Naive thymus-derived CD4-positive, alpha-beta T cell (primary cell): ENCODE measurements around the gene NTRK3. TPM values are rescaled to one million over a fixed set of nuclear protein-coding genes. Genes with fewer than 3 reads are reported as not detected.

Source experiments
- ATAC-seq: fragments of 150-1000 bp; cut with Tn5 transposase; 2 replicates; pipeline ENCODE4 v1.10.0; 2021; ENCODE audit warnings: mild to moderate bottlenecking, moderate library complexity
- CTCF ChIA-PET: fragments of 350-600 bp; sonication (Branson Sonifier 250); formaldehyde crosslinking; loops from one replicate; lab custom pipeline; 2021; ENCODE audit warnings: antibody characterized with exemption; lab: Charles Lee
- POLR2A ChIA-PET: fragments of 350-600 bp; sonication (Branson Sonifier 250); formaldehyde crosslinking; loops from one replicate; lab custom pipeline; 2021; ENCODE audit warnings: antibody characterized with exemption, inconsistent platforms; lab: Charles Lee
- DNase-seq, 9 donors: peaks; one replicate each; pipeline versions ENCODE4 v3.0.0 to v3.0.0-alpha.2; 2020 to 2022; ENCODE audit warnings: mixed read lengths in 1 of 9
- H3K27ac ChIP-seq: one replicate; pipeline ENCODE4 v1.7.0; 2013; ENCODE audit warnings: mild to moderate bottlenecking, low read depth, low read length, moderate library complexity
- H3K27me3 ChIP-seq, 2 donors: one replicate each; pipeline ENCODE4 v1.7.0; 2013; ENCODE audit warnings: low read length in 2 of 2, mild to moderate bottlenecking in 2 of 2, moderate library complexity in 2 of 2; ENCODE audit not compliant: control insufficient read depth in 2 of 2, insufficient read depth in 2 of 2
- H3K36me3 ChIP-seq, 3 experiments: 1 replicate in 2 of 3; 2 replicates in 1 of 3; pipeline ENCODE4 v1.7.0; 2013; ENCODE audit warnings: low read length in 3 of 3, mild to moderate bottlenecking in 3 of 3, moderate library complexity in 1 of 3; ENCODE audit not compliant: insufficient read depth in 3 of 3, control insufficient read depth in 2 of 3
- H3K4me1 ChIP-seq, 2 donors: one replicate each; pipeline ENCODE4 v1.7.0; 2013; ENCODE audit warnings: low read length in 2 of 2, mild to moderate bottlenecking in 2 of 2, moderate library complexity in 1 of 2; ENCODE audit not compliant: control insufficient read depth in 2 of 2, insufficient read depth in 2 of 2
- H3K4me3 ChIP-seq: 2 replicates; pipeline ENCODE4 v1.7.0; 2013; ENCODE audit warnings: mild to moderate bottlenecking, low read length
- H3K9me3 ChIP-seq, 3 experiments: 1 replicate in 2 of 3; 2 replicates in 1 of 3; pipeline ENCODE4 v1.7.0; 2013; ENCODE audit warnings: low read length in 3 of 3; ENCODE audit not compliant: control insufficient read depth in 2 of 3
- H3K27ac Mint-ChIP-seq, 9 donors: one replicate each; pipeline ENCODE4 v1.8.0; 2020 to 2022; ENCODE audit warnings: mixed read lengths in 9 of 9, mild to moderate bottlenecking in 8 of 9, moderate library complexity in 5 of 9, inconsistent platforms in 2 of 9
- H3K27me3 Mint-ChIP-seq, 5 donors: one replicate each; pipeline ENCODE4 v1.8.0; 2021 to 2022; ENCODE audit warnings: mixed read lengths in 5 of 5, mild to moderate bottlenecking in 1 of 5
- H3K36me3 Mint-ChIP-seq, 5 donors: one replicate each; pipeline ENCODE4 v1.8.0; 2020 to 2022; ENCODE audit warnings: mixed read lengths in 5 of 5, mild to moderate bottlenecking in 3 of 5, inconsistent platforms in 1 of 5
- H3K4me1 Mint-ChIP-seq, 7 donors: one replicate each; pipeline ENCODE4 v1.8.0; 2020 to 2022; ENCODE audit warnings: mixed read lengths in 7 of 7, mild to moderate bottlenecking in 3 of 7, inconsistent platforms in 1 of 7
- H3K4me3 Mint-ChIP-seq, 10 donors: one replicate each; pipeline ENCODE4 v1.8.0; 2020 to 2022; ENCODE audit warnings: mild to moderate bottlenecking in 10 of 10, mixed read lengths in 10 of 10, moderate library complexity in 6 of 10, inconsistent platforms in 2 of 10
- H3K9me3 Mint-ChIP-seq, 11 donors: one replicate each; pipeline ENCODE4 v1.8.0; 2020 to 2022; ENCODE audit warnings: mixed read lengths in 11 of 11, mild to moderate bottlenecking in 4 of 11, inconsistent platforms in 1 of 11, moderate library complexity in 1 of 11
- intact Hi-C, 2 donors: fragments of 100-400 bp; cut with micrococcal nuclease; formaldehyde crosslinking; loops; one replicate each; pipeline ENCODE4 v1.15.1; 2023
- polyA plus RNA-seq, 2 donors: library from polyadenylated mRNA; unstranded; fragments of 300-500 nt; fragmentation: Illumina TruSeq; gene quantifications; one replicate each; pipeline ENCODE4 v1.2.3, GENCODE V29; 2021
- total RNA-seq, 6 experiments: library from RNA in 5 of 6; stranded (reverse) in 5 of 6; gene quantifications; 1 replicate in 5 of 6; 2 replicates in 1 of 6; pipeline ENCODE4 v1.2.3 and lab custom pipeline; 2021 to 2026

The NTRK3 gene
- total and polyA plus RNA-seq, 7 experiments from 2014 or later, result 0.05 to 0.78 TPM; not detected in 5

- POLR2A ChIA-PET, result no interaction called here
- ATAC-seq, result no peak
- intact Hi-C loops, result no loop called here
- H3K4me3 ChIP-seq, result no peak overlapping the region
- no peak for DNase-seq
- no peaks in the 10 kb centered on the region for H3K36me3 ChIP-seq
- H3K27me3 ChIP-seq, result no peaks in the 10 kb centered on the region
- no peaks in the 10 kb centered on the region for H3K9me3 ChIP-seq
- H3K27me3 Mint-ChIP-seq, result peaks cover 19 to 56% (median 31%) of the 10 kb centered on the region in 5 donors
- no peaks in the 10 kb centered on the region for H3K36me3 Mint-ChIP-seq
- no peak overlapping the region for H3K4me3 Mint-ChIP-seq
- H3K27ac Mint-ChIP-seq, result no peak overlapping the region
- peaks cover 0 to 5% (median 0%) of the 10 kb centered on the region in 11 donors for H3K9me3 Mint-ChIP-seq
- no peak overlapping the region for H3K27ac ChIP-seq
- CTCF ChIA-PET, result no interaction called here
- H3K4me1 Mint-ChIP-seq, result peaks cover 0 to 10% (median 0%) of the 10 kb centered on the region in 7 donors
- no peaks in the 10 kb centered on the region for H3K4me1 ChIP-seq
Observed at GRCh38 chr15:88032787-88033186, 223.8 kb downstream of the NTRK3 start.

GRCh38 chr15:88031461-88031860 lies 225.1 kb downstream of the NTRK3 start:
- Histone ChIP-seq H3K27me3 (no peaks in the 10 kb centered on the region), H3K4me3 (no peak overlapping the region), H3K36me3 (no peaks in the 10 kb centered on the region), H3K4me1 (no peaks in the 10 kb centered on the region), H3K9me3 (no peaks in the 10 kb centered on the region), H3K27ac (no peak overlapping the region)
- DNase-seq, result no peak
- Mint-ChIP-seq H3K27ac (no peak overlapping the region), H3K27me3 (peaks cover 10 to 49% (median 26%) of the 10 kb centered on the region in 5 donors), H3K4me3 (no peak overlapping the region), H3K36me3 (no peaks in the 10 kb centered on the region), H3K9me3 (peaks cover 0 to 7% (median 0%) of the 10 kb centered on the region in 11 donors), H3K4me1 (peaks cover 0 to 9% (median 0%) of the 10 kb centered on the region in 7 donors)
- intact Hi-C loops, result no loop called here
- CTCF ChIA-PET, result no interaction called here
- no peak for ATAC-seq
- POLR2A ChIA-PET, result no interaction called here

- CTCF ChIA-PET, result no interaction called here
- POLR2A ChIA-PET, result no interaction called here
- DNase-seq, result no peak
Observed at GRCh38 chr15:88029696-88030095, 226.8 kb downstream of the NTRK3 start.

GRCh38 chr15:88028024-88028423 lies 228.5 kb downstream of the NTRK3 start:
- ATAC-seq (no peak), DNase-seq (no peak)
- Mint-ChIP-seq H3K4me3 (no peak overlapping the region), H3K9me3 (peaks cover 0 to 9% (median 0%) of the 10 kb centered on the region in 11 donors), H3K27ac (peak overlapping the region in 1 of 9 donors; percentile 14), H3K4me1 (peaks cover 0 to 6% (median 0%) of the 10 kb centered on the region in 7 donors), H3K27me3 (peaks cover 0 to 23% (median 11%) of the 10 kb centered on the region in 5 donors), H3K36me3 (no peaks in the 10 kb centered on the region)
- no peaks in the 10 kb centered on the region for H3K36me3 ChIP-seq
- POLR2A ChIA-PET, result no interaction called here
- no peak overlapping the region for H3K27ac ChIP-seq
- H3K27me3 ChIP-seq, result no peaks in the 10 kb centered on the region
- intact Hi-C loops, result no loop called here
- H3K9me3 ChIP-seq, result no peaks in the 10 kb centered on the region
- CTCF ChIA-PET, result no interaction called here
- H3K4me1 ChIP-seq, result no peaks in the 10 kb centered on the region
- no peak overlapping the region for H3K4me3 ChIP-seq

More at GRCh38 chr15:88029696-88030095, 226.8 kb downstream of the NTRK3 start:
- Histone ChIP-seq H3K4me1 (no peaks in the 10 kb centered on the region), H3K9me3 (no peaks in the 10 kb centered on the region), H3K36me3 (no peaks in the 10 kb centered on the region), H3K4me3 (no peak overlapping the region), H3K27ac (no peak overlapping the region), H3K27me3 (no peaks in the 10 kb centered on the region)
- Mint-ChIP-seq H3K27ac (no peak overlapping the region), H3K4me1 (peaks cover 0 to 6% (median 0%) of the 10 kb centered on the region in 7 donors), H3K36me3 (no peaks in the 10 kb centered on the region), H3K4me3 (no peak overlapping the region), H3K9me3 (peaks cover 0 to 7% (median 0%) of the 10 kb centered on the region in 11 donors), H3K27me3 (peaks cover 0 to 32% (median 15%) of the 10 kb centered on the region in 5 donors)
- intact Hi-C loops, result no loop called here
- ATAC-seq, result no peak

- ChIA-PET POLR2A (no interaction called here), CTCF (no interaction called here)
- Mint-ChIP-seq H3K36me3 (no peaks in the 10 kb centered on the region), H3K4me1 (peaks cover 0 to 6% (median 0%) of the 10 kb centered on the region in 7 donors), H3K4me3 (no peak overlapping the region), H3K27ac (no peak overlapping the region), H3K9me3 (peaks cover 0 to 9% (median 0%) of the 10 kb centered on the region in 11 donors), H3K27me3 (peaks cover 0 to 25% (median 21%) of the 10 kb centered on the region in 5 donors)
- intact Hi-C loops, result no loop called here
- ATAC-seq (no peak), DNase-seq (no peak)
- Histone ChIP-seq H3K27me3 (no peaks in the 10 kb centered on the region), H3K9me3 (no peaks in the 10 kb centered on the region), H3K27ac (no peak overlapping the region), H3K4me1 (no peaks in the 10 kb centered on the region), H3K36me3 (no peaks in the 10 kb centered on the region), H3K4me3 (no peak overlapping the region)
Observed at GRCh38 chr15:88023914-88024313, 232.6 kb downstream of the NTRK3 start.

- no peaks in the 10 kb centered on the region for H3K27me3 ChIP-seq
- H3K4me1 ChIP-seq, result no peaks in the 10 kb centered on the region
- H3K9me3 ChIP-seq, result no peaks in the 10 kb centered on the region
- no peaks in the 10 kb centered on the region for H3K36me3 ChIP-seq
- Mint-ChIP-seq H3K9me3 (peaks cover 0 to 4% (median 0%) of the 10 kb centered on the region in 11 donors), H3K4me1 (peaks cover 0 to 3% (median 0%) of the 10 kb centered on the region in 7 donors), H3K36me3 (no peaks in the 10 kb centered on the region), H3K27ac (no peak overlapping the region), H3K4me3 (no peak overlapping the region), H3K27me3 (peaks cover 0 to 23% (median 14%) of the 10 kb centered on the region in 5 donors)
- DNase-seq (no peak), ATAC-seq (no peak)
- no peak overlapping the region for H3K4me3 ChIP-seq
- ChIA-PET POLR2A (no interaction called here), CTCF (no interaction called here)
- intact Hi-C loops, result no loop called here
- H3K27ac ChIP-seq, result no peak overlapping the region
Observed at GRCh38 chr15:88022716-88023115, 233.8 kb downstream of the NTRK3 start.

GRCh38 chr15:88021601-88022000 lies 234.9 kb downstream of the NTRK3 start:
- Histone ChIP-seq H3K9me3 (no peaks in the 10 kb centered on the region), H3K27ac (no peak overlapping the region), H3K4me3 (no peak overlapping the region), H3K27me3 (no peaks in the 10 kb centered on the region), H3K36me3 (no peaks in the 10 kb centered on the region), H3K4me1 (no peaks in the 10 kb centered on the region)
- no peak for DNase-seq
- ChIA-PET CTCF (no interaction called here), POLR2A (no interaction called here)
- intact Hi-C loops, result no loop called here
- H3K9me3 Mint-ChIP-seq, result peaks cover 0 to 3% (median 0%) of the 10 kb centered on the region in 11 donors
- H3K4me1 Mint-ChIP-seq, result no peaks in the 10 kb centered on the region
- H3K27me3 Mint-ChIP-seq, result peaks cover 0 to 23% (median 12%) of the 10 kb centered on the region in 5 donors
- H3K27ac Mint-ChIP-seq, result no peak overlapping the region
- H3K36me3 Mint-ChIP-seq, result no peaks in the 10 kb centered on the region
- no peak overlapping the region for H3K4me3 Mint-ChIP-seq
- no peak for ATAC-seq
